HL-60 (cell line): ENCODE results near the gene RAPGEF4.

Source experiments
- CTCF ChIP-seq: IDR thresholded peaks from one replicate; pipeline ENCODE4 v1.5.1; 2011; ENCODE audit warnings: low read length, control low read depth, inconsistent platforms; ENCODE audit not compliant: insufficient read depth
- REST ChIP-seq: IDR thresholded peaks from 2 replicates; pipeline ENCODE4 v1.6.1; 2012; ENCODE audit warnings: low read depth; ENCODE audit not compliant: insufficient replicate concordance

- TF ChIP-seq CTCF (no peak), REST (no peak)
Measured at GRCh38 chr2:173053043-173053699, 317.5 kb downstream of the RAPGEF4 start.
